Stimulated activated naive CD8-positive, alpha-beta T cell treated with anti-CD3 and anti-CD28 coated beads, Interleukin-15, amount 100 ng/mL, for 72 hours (primary cell): Measurements from ENCODE around the gene GAS2.
A peak's percentile ranks its signal among the peaks of the same experiment; 100 is the strongest.

Source experiments
- ATAC-seq: fragments of 150-1000 bp; cut with Tn5 transposase; 2 replicates; pipeline ENCODE4 v1.10.0; 2021; ENCODE audit warnings: mild to moderate bottlenecking, moderate library complexity
- DNase-seq, 2 donors: peaks; one replicate each; pipeline ENCODE4 v3.0.0; 2021 to 2022
- H3K27ac Mint-ChIP-seq, 2 donors: one replicate each; pipeline ENCODE4 v1.8.0; 2022; ENCODE audit warnings: mild to moderate bottlenecking in 2 of 2, mixed read lengths in 2 of 2, moderate library complexity in 2 of 2
- H3K27me3 Mint-ChIP-seq: one replicate; pipeline ENCODE4 v1.8.0; 2022; ENCODE audit warnings: mixed read lengths
- H3K4me1 Mint-ChIP-seq: one replicate; pipeline ENCODE4 v1.8.0; 2022; ENCODE audit warnings: mild to moderate bottlenecking, mixed read lengths
- H3K4me3 Mint-ChIP-seq, 2 donors: one replicate each; pipeline ENCODE4 v1.8.0; 2022; ENCODE audit warnings: mild to moderate bottlenecking in 2 of 2, mixed read lengths in 2 of 2, moderate library complexity in 1 of 2
- H3K9me3 Mint-ChIP-seq, 2 donors: one replicate each; pipeline ENCODE4 v1.8.0; 2022; ENCODE audit warnings: mixed read lengths in 2 of 2

The GAS2 gene

DNA sequence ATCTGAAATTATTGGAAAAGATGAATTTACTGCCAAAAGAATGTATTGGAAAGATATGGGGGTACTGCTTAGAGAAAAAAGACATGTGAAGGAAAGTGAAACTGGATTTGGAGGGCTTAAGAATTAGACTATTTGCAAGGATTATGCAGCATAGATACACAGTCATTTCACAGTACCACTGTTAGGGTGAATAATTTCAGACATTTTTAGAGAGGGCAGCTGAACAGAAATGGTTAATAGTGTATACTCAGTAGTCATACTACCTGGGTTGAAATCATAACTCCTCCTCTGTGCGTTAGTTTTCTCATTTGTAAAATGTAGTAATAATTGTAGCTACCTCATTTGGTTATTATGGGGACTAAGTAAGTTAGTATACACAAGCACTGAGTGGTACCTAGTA, 33.0 kb downstream of the GAS2 start:
- Mint-ChIP-seq H3K4me1 (peaks cover 23% of the 10 kb centered on the region), H3K9me3 (no peaks in the 10 kb centered on the region), H3K27ac (no peak overlapping the region), H3K27me3 (peaks cover 5% of the 10 kb centered on the region), H3K4me3 (no peak overlapping the region)
- DNase-seq: no peak
- peak; percentile 84 for ATAC-seq

DNA sequence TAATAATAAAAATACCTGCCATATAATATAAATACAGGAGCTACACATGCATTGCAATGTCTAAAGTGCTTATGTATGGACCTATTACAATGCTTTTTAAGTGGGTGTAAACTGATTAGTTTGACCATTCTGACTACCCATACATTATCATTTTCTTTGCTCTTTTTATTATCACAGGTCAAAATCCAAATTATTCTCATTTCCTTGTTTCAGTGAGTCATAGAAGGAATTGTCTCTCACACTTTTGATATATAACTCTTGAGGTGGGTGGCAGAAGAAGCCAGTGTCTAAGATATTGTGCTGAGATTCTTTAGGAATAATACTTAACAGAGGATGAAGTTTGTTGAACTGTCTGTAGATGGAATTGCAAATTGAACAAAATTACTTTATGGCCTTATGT, 35.6 kb downstream of the GAS2 start:
- DNase-seq: no peak
- H3K27me3 Mint-ChIP-seq: peaks cover 5% of the 10 kb centered on the region
- H3K9me3 Mint-ChIP-seq: peaks cover 0 to 3% of the 10 kb centered on the region in 2 donors
- H3K27ac Mint-ChIP-seq: no peak overlapping the region
- no peak for ATAC-seq
- H3K4me3 Mint-ChIP-seq: no peak overlapping the region
- H3K4me1 Mint-ChIP-seq: peaks cover 27% of the 10 kb centered on the region

DNA sequence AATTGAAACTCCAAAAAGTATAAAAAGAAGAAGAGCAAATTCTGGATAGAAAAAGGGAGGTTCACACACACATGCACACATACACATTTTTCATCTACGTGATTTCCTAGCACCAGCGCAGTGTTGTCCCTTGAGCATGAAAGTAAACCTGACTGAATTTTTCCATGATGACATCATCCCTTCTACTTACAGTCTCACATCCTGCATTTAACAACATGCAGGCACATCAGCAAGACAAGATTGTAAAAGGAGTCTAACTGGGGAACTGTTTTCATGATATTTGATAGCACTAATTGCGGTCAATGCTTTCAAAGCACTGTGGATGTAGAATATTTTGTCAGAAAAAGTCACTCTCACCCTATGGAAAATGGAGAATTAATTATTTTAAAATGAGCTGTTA, 36.6 kb downstream of the GAS2 start:
- Mint-ChIP-seq H3K27ac (peak overlapping the region; percentile 87 to 90), H3K4me3 (peak overlapping the region; percentile 36 to 61), H3K4me1 (peaks cover 36% of the 10 kb centered on the region), H3K27me3 (peaks cover 5% of the 10 kb centered on the region), H3K9me3 (peaks cover 4 to 5% of the 10 kb centered on the region in 2 donors)
- ATAC-seq (peak; percentile 96), DNase-seq (peak; percentile 5 to 19)

- Mint-ChIP-seq H3K4me3 (no peak overlapping the region), H3K4me1 (peaks cover 36% of the 10 kb centered on the region), H3K27me3 (peaks cover 5% of the 10 kb centered on the region), H3K27ac (peak overlapping the region in 1 of 2 donors; percentile 66), H3K9me3 (peaks cover 4 to 5% of the 10 kb centered on the region in 2 donors)
- no peak for DNase-seq
- ATAC-seq: no peak
These were observed 37.2 kb downstream of the GAS2 start for GRCh38 chr11:22703591-22703990.

DNA sequence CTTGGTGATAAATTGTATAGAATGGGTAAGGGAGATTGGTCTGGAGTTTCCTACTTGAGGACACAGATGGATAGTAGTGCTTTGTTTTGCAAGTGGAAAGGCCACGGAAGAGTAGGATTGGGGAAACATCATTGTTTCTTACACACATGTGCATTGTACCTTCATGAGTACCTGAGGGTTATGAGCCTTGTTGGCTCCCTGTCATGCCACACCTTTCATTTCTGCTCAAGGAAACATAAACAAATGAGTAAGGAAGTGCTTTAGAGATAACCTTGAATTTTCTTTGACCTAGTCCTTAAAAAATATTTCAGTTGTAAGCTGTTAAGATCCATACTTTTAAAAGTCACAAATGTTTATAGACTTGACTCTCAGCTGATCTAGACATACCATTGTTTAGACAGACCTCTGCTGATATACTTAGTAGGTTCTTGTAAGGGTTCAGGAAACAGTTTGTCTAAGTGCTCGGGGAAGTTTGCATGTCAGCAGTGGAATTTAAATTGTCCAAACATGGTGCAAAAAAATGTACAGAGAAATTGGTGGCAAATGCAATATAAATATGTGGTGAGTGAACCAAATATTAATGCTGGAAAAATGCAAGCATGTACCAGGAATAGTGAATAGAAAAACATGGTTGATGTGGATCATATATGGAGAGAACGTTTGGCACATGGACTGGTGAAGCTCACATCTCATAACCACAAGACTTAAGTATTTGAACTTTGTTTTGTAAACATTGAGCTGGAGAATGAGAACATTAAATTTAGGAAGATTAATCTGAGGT, 40.9 kb downstream of the GAS2 start:
- Mint-ChIP-seq H3K4me1 (peaks cover 30% of the 10 kb centered on the region), H3K27me3 (peaks cover 9% of the 10 kb centered on the region), H3K4me3 (no peak overlapping the region), H3K9me3 (peaks cover 4 to 12% of the 10 kb centered on the region in 2 donors), H3K27ac (no peak overlapping the region)
- ATAC-seq (no peak), DNase-seq (no peak)

GRCh38 chr11:22711071-22711770, 44.8 kb downstream of the GAS2 start:
- Mint-ChIP-seq H3K4me1 (peaks cover 23% of the 10 kb centered on the region), H3K4me3 (no peak overlapping the region), H3K27ac (no peak overlapping the region), H3K9me3 (peaks cover 4 to 25% of the 10 kb centered on the region in 2 donors), H3K27me3 (peaks cover 17% of the 10 kb centered on the region)
- DNase-seq: no peak
- no peak for ATAC-seq

DNA sequence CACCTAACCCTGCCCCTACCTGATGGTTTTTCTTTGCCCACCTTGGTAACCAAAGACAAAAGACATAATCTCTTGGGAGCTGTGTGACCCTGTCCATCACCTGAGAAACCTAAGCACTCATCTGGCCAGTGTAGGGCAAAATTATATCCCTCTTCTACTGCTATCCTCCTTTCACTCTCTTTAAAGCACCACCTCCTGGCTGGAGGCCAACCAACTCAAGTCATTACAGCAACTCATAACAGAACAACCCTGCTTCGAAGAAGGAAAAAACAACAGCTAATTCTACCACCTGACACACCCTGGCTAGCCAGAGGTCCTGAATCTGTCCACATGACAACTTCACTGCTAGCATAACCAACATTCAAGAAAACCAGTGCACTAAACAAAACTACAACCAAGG, 45.5 kb downstream of the GAS2 start:
- Mint-ChIP-seq H3K4me3 (no peak overlapping the region), H3K27ac (peak overlapping the region in 1 of 2 donors; percentile 22), H3K4me1 (peaks cover 21% of the 10 kb centered on the region), H3K9me3 (peaks cover 4 to 24% of the 10 kb centered on the region in 2 donors), H3K27me3 (peaks cover 20% of the 10 kb centered on the region)
- DNase-seq (no peak), ATAC-seq (no peak)

GRCh38 chr11:22713336-22713735, 46.9 kb downstream of the GAS2 start:
- no peak for ATAC-seq
- H3K4me1 Mint-ChIP-seq: peaks cover 11% of the 10 kb centered on the region

GRCh38 chr11:22715971-22716370, 49.6 kb downstream of the GAS2 start:
- Mint-ChIP-seq H3K27me3 (peaks cover 28% of the 10 kb centered on the region), H3K4me3 (no peak overlapping the region), H3K4me1 (peaks cover 11% of the 10 kb centered on the region), H3K27ac (no peak overlapping the region), H3K9me3 (peaks cover 0 to 28% of the 10 kb centered on the region in 2 donors)
- DNase-seq (no peak), ATAC-seq (no peak)

More at GRCh38 chr11:22713336-22713735, 46.9 kb downstream of the GAS2 start:
- peaks cover 28% of the 10 kb centered on the region for H3K27me3 Mint-ChIP-seq
- no peak overlapping the region for H3K27ac Mint-ChIP-seq
- H3K9me3 Mint-ChIP-seq: peaks cover 0 to 28% of the 10 kb centered on the region in 2 donors
- no peak for DNase-seq
- no peak overlapping the region for H3K4me3 Mint-ChIP-seq

- Mint-ChIP-seq H3K27ac (no peak overlapping the region), H3K4me1 (no peaks in the 10 kb centered on the region), H3K9me3 (peaks cover 0 to 8% of the 10 kb centered on the region in 2 donors), H3K4me3 (no peak overlapping the region), H3K27me3 (peaks cover 11% of the 10 kb centered on the region)
- DNase-seq (no peak), ATAC-seq (no peak)
These were observed 54.0 kb downstream of the GAS2 start for GRCh38 chr11:22720457-22720856.

GRCh38 chr11:22723274-22723673, 56.9 kb downstream of the GAS2 start:
- DNase-seq (no peak), ATAC-seq (no peak)
- H3K27ac Mint-ChIP-seq: no peak overlapping the region
- no peaks in the 10 kb centered on the region for H3K4me1 Mint-ChIP-seq
- H3K4me3 Mint-ChIP-seq: no peak overlapping the region
- no peaks in the 10 kb centered on the region for H3K9me3 Mint-ChIP-seq
- no peaks in the 10 kb centered on the region for H3K27me3 Mint-ChIP-seq

- Mint-ChIP-seq H3K27ac (no peak overlapping the region), H3K4me3 (no peak overlapping the region), H3K4me1 (peaks cover 6% of the 10 kb centered on the region), H3K27me3 (no peaks in the 10 kb centered on the region), H3K9me3 (no peaks in the 10 kb centered on the region)
- no peak for ATAC-seq
- no peak for DNase-seq
These were observed 58.7 kb downstream of the GAS2 start for GRCh38 chr11:22725079-22725478.

DNA sequence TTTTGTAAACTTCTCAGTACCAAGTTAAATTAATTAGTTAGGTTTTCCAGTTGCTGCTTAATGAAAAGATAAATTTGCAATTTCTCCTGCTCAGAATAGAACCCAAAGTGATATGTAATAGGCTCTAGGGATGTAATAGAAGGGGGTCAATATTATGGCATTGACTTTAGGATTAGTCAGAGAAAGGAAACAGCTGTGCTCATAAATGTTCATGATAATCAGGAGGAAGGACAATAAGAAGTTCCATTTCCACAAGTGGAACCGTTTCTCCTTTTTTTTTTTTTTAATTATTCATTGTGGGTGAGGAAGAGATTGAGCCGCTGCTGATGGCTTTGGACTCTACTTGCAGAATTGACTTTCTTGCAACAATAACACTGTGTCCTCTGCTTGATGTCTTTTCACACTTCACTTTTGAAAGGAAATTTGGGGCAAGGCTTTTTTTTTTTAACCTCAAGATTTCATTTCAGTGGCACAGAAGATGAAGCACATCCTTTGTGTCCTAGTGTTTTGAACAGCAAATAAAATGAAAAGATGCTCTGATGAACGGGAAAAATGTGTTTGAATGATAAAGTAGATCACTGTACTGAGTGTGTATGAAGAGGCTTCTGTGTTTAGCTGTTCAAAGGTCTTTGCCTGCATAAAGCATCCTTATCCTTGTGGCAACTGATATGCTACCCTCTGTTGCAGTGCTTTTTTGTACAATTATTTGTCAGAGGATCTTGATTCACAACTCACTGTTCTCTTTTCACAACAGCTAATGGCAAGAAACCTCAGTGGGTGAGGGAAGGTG, 62.4 kb downstream of the GAS2 start:
- DNase-seq (no peak), ATAC-seq (no peak)
- no peak overlapping the region for H3K4me3 Mint-ChIP-seq
- no peaks in the 10 kb centered on the region for H3K9me3 Mint-ChIP-seq
- H3K27me3 Mint-ChIP-seq: no peaks in the 10 kb centered on the region
- peaks cover 6% of the 10 kb centered on the region for H3K4me1 Mint-ChIP-seq
- H3K27ac Mint-ChIP-seq: no peak overlapping the region

GRCh38 chr11:22730319-22730718, 63.9 kb downstream of the GAS2 start:
- Mint-ChIP-seq H3K4me1 (peaks cover 6% of the 10 kb centered on the region), H3K27ac (no peak overlapping the region), H3K27me3 (no peaks in the 10 kb centered on the region), H3K9me3 (no peaks in the 10 kb centered on the region), H3K4me3 (no peak overlapping the region)
- ATAC-seq (no peak), DNase-seq (no peak)

DNA sequence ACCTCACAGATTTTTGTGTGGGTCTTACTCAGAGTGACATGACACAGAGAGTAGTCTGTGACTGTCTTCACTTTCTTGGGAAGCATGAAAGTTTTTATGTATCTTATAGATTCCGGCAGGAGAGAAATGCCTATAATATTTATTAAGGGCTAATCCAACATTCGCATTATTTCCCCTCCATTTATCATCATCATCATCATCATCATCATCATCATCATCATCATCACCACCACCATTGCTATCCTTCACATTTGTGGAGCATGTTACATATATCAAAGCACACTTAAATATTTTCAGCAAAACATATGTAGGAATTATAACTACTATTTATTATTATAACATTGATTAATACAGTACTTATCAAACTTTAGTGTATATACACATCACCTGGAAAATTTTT, 66.2 kb downstream of the GAS2 start:
- no peak for DNase-seq
- Mint-ChIP-seq H3K27ac (no peak overlapping the region), H3K4me3 (no peak overlapping the region), H3K9me3 (no peaks in the 10 kb centered on the region), H3K27me3 (peaks cover 6% of the 10 kb centered on the region), H3K4me1 (peaks cover 6% of the 10 kb centered on the region)
- ATAC-seq: no peak
